ENCODE measurements around the gene GLCCI1. TPM values are rescaled to one million over a fixed set of nuclear protein-coding genes. Genes with fewer than 3 reads are reported as not detected.

Gene GLCCI1
- total RNA-seq, 1 donor, result 6.9 TPM

DNA sequence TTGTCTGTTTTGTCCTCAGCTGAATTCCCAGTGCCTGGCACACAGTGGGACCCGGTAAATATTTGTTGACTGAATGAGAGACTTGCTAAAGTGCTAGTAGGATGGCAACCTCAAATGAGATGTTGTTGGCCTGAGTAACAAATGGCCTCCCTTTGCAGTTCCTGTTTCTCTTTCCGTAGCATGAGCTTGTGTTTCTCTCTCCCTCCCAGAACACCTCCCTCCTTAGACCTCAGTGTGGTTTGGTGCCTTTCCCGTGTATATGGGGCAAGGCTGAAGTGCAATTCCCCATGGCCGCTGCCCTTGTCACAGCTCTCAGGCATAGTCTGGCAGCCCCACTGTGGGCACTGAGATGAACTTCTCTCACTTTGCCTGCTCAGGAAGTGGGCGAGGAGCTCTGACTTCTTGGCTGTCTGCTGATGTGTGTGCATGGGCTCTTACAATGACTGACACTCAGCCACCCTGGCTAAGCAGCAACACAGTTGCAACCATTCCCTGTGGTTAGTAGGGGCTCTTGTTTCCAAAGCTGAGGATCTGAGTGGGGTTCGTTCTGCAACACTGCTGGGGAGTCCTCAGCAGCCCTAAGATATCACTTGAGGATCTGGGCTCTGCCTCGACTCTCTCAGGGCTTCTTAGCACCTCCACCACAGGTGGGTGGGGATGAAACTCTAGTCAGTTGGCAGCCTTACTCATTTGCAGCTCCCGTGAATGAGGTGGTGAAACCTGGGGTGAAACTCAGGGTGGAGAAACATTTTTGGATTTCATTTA lies 157.3 kb downstream of the GLCCI1 start:
- DNase-seq (ENCODE audit: low read depth), result no peak

DNA sequence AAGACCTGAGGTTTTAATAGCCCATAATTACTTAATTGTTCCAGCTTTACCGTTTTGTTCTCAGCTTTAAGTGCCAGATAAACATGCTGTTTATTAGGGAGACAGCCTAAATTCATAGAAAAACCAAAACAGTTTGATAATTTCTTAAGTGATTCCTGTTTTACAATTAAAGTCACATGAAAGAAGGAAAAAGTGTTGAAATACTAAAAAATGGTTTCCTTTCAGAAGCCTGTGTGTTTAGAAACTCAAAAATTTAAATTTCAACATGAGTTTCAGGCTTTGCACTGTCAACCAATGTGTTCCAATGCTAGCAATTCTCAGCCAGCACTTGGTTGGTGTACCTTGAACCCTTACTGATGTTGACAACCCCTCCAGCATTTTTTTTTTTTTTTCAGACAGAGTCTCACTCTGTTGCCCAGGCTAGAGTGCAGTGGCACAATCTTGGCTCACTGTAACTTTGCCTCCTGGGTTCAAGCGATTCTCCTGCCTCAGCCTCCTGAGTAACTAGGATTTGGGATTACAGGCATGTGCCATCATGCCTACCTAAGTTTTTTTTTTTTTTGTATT lies 158.1 kb downstream of the GLCCI1 start:
- DNase-seq (ENCODE audit: low read depth), result no peak
- TF ChIP-seq CTCF (IDR thresholded peaks at IDR 0.05; ENCODE audit: insufficient read depth, low read depth, low read length), result no peak
- no peak overlapping the region for H3K4me3 ChIP-seq (ENCODE audit: low read depth, low read length)

More for the DNA sequence above, 157.3 kb downstream of the GLCCI1 start:
- TF ChIP-seq CTCF (IDR thresholded peaks at IDR 0.05; ENCODE audit: insufficient read depth, low read depth, low read length), result no peak
- H3K4me3 ChIP-seq (ENCODE audit: low read depth, low read length), result no peak overlapping the region

GRCh38 chr7:8128449-8129317 lies 160.1 kb downstream of the GLCCI1 start:
- DNase-seq (ENCODE audit: low read depth), result no peak
- TF ChIP-seq CTCF (IDR thresholded peaks at IDR 0.05; ENCODE audit: insufficient read depth, low read depth, low read length), result no peak
- no peak overlapping the region for H3K4me3 ChIP-seq (ENCODE audit: low read depth, low read length)

DNA sequence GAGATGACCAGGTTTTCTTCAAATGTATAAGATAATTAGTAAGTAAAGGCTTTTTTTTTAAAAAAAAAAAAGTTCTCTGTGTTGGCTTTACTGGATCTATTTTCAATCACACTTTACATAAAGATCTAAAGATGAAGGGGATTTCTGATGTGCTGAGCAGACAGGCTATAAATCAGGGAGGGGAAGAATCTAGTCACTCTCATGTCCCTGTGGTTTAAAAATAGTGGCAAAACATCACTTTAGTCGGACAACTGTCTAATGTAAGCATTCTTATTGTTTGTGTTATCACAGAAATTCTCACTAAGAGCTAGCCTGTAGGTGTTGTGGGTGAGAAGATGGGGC lies 160.7 kb downstream of the GLCCI1 start:
- TF ChIP-seq CTCF (IDR thresholded peaks at IDR 0.05; ENCODE audit: insufficient read depth, low read depth, low read length), result no peak
- no peak for DNase-seq (ENCODE audit: low read depth)
- H3K4me3 ChIP-seq (ENCODE audit: low read depth, low read length), result no peak overlapping the region

GRCh38 chr7:8130663-8131062 lies 162.1 kb downstream of the GLCCI1 start:
- no peak for DNase-seq (ENCODE audit: low read depth)
- no peak for TF ChIP-seq CTCF (IDR thresholded peaks at IDR 0.05; ENCODE audit: insufficient read depth, low read depth, low read length)

DNA sequence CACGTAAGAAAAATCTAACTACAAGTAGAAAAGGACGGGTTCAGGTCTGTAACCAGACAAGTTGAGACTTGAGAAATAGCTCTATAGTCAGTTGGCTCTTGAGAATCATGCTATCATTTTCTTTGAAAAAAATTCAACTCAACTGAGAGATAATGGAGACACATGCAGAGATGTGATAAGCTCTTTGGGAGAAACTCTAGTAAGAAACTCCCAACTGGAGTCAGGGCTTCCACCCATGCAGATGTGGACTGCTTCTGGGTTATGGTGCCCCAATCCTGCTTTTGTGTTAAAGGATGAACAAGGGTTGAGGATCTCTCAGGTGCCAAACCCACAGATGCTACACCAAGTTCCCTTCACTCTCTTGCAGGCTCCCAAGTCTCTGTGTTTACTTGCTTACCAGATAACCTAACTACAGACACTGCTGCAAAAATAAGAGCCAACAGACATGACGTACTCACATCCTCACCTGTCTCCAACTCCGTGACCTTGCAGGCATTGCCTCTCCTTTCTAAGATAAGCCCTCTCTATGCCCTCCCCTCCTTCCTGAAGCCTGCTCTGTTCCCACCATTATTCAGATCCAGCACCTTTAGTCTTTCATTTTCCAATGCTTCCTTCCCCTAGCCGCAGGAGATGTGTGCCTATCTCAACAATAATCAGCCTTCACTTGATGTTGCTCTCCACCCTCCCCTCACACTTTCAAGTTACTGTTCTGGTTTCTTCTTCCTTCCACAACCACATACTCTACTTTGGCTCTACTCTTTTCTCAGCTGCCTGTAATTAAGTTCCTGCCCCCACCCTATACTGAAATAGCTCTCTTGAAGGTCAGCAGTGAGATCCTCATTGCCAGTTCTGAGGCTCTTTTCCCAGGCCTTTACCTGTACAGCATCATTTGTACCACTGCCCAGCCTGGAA lies 163.4 kb downstream of the GLCCI1 start:
- DNase-seq (ENCODE audit: low read depth), result no peak
- H3K4me3 ChIP-seq (ENCODE audit: low read depth, low read length), result no peak overlapping the region
- TF ChIP-seq CTCF (IDR thresholded peaks at IDR 0.05; ENCODE audit: insufficient read depth, low read depth, low read length), result no peak

More at GRCh38 chr7:8130663-8131062, 162.1 kb downstream of the GLCCI1 start:
- H3K4me3 ChIP-seq (ENCODE audit: low read depth, low read length), result no peak overlapping the region
